ENCODE data around the gene RAB11FIP4. TPM values are rescaled to one million over a fixed set of nuclear protein-coding genes. Genes with fewer than 3 reads are reported as not detected.

Gene RAB11FIP4
- polyA plus RNA-seq, 4 donors: 1.2 to 16.5 (median 15.0) TPM

- no peak for DNase-seq (ENCODE audit: low read depth in 4 of 4, low spot score in 3 of 4)
Measured at GRCh38 chr17:31575043-31575442, 183.6 kb downstream of the RAB11FIP4 start.

- DNase-seq (ENCODE audit: low read depth in 4 of 4, low spot score in 3 of 4): no peak
Measured at GRCh38 chr17:31579265-31579664, 187.8 kb downstream of the RAB11FIP4 start.

GRCh38 chr17:31580316-31580705 lies 188.8 kb downstream of the RAB11FIP4 start:
- DNase-seq (ENCODE audit: low read depth in 4 of 4, low spot score in 3 of 4): no peak

GRCh38 chr17:31580706-31581490 lies 189.4 kb downstream of the RAB11FIP4 start:
- DNase-seq (ENCODE audit: low read depth in 4 of 4, low spot score in 3 of 4): no peak

- DNase-seq (ENCODE audit: low read depth in 4 of 4, low spot score in 3 of 4): no peak
Measured at GRCh38 chr17:31581491-31581890, 190.0 kb downstream of the RAB11FIP4 start.

- no peak for DNase-seq (ENCODE audit: low read depth in 4 of 4, low spot score in 3 of 4)
Measured at GRCh38 chr17:31582151-31582907, 190.9 kb downstream of the RAB11FIP4 start.

GRCh38 chr17:31583772-31584356 lies 192.4 kb downstream of the RAB11FIP4 start:
- no peak for DNase-seq (ENCODE audit: low read depth in 4 of 4, low spot score in 3 of 4)

GRCh38 chr17:31584438-31585279 lies 193.2 kb downstream of the RAB11FIP4 start:
- no peak for DNase-seq (ENCODE audit: low read depth in 4 of 4, low spot score in 3 of 4)

- DNase-seq (ENCODE audit: low read depth in 4 of 4, low spot score in 3 of 4): no peak
Measured at GRCh38 chr17:31585280-31585630, 193.8 kb downstream of the RAB11FIP4 start.

GRCh38 chr17:31586946-31587345 lies 195.5 kb downstream of the RAB11FIP4 start:
- no peak for DNase-seq (ENCODE audit: low read depth in 4 of 4, low spot score in 3 of 4)

- no peak for DNase-seq (ENCODE audit: low read depth in 4 of 4, low spot score in 3 of 4)
Measured at GRCh38 chr17:31587462-31587861, 196.0 kb downstream of the RAB11FIP4 start.

Other genes starting within 250 kb of the RAB11FIP4 start
- under 1 TPM; 0.14 to 0.26 (median 0.16) TPM for gene OMG, start 94.4 kb upstream of the RAB11FIP4 start, polyA plus RNA-seq (ENCODE audit: insufficient read length in 4 of 4)
- 1 to 10 TPM; 1.4 to 5.9 (median 2.8) TPM for gene EVI2B, start 77.6 kb upstream of the RAB11FIP4 start, polyA plus RNA-seq (ENCODE audit: insufficient read length in 4 of 4)
- gene EVI2A, start 70.1 kb upstream of the RAB11FIP4 start, polyA plus RNA-seq (ENCODE audit: insufficient read length in 4 of 4): 1 to 10 TPM; 1.4 to 3.7 (median 1.4) TPM